ENCODE data around the gene STK32A. TPM values are rescaled to one million over a fixed set of nuclear protein-coding genes. Genes with fewer than 3 reads are reported as not detected.
"Not testable (repeated sequence)": the region's sequence is repeated elsewhere in the genome, so short reads cannot be mapped to it uniquely, and the experiment has no call there.

Gene STK32A
- polyA plus RNA-seq, 3 donors, result 12.2 to 17.9 (median 16.2) TPM

GRCh38 chr5:147240266-147240985 lies 5.6 kb downstream of the STK32A start:
- DNase-seq (ENCODE audit: extremely low read depth in 1 of 11, low read depth in 9 of 11, low spot score in 4 of 11), result no peak

DNA sequence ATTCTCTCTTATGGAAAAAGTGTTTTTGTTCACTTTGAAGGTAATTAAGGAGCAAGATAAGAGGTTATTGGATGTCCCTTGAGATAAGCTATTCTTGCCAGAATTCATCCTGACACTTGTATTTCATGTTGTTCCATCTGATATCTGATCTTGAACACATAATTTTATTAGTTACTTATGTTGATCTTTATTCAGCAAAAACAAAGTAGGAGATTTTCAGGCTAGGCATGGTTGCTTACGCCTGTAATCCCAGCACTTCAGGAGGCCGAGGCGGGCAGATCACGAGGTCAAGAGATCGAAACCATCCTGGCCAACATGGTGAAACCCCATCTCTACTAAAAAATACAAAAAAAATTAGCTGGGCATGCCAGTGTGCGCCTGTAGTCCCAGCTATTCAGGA lies 8.4 kb downstream of the STK32A start:
- not testable (repeated sequence) for DNase-seq (ENCODE audit: extremely low read depth in 1 of 11, low read depth in 9 of 11, low spot score in 4 of 11)

DNA sequence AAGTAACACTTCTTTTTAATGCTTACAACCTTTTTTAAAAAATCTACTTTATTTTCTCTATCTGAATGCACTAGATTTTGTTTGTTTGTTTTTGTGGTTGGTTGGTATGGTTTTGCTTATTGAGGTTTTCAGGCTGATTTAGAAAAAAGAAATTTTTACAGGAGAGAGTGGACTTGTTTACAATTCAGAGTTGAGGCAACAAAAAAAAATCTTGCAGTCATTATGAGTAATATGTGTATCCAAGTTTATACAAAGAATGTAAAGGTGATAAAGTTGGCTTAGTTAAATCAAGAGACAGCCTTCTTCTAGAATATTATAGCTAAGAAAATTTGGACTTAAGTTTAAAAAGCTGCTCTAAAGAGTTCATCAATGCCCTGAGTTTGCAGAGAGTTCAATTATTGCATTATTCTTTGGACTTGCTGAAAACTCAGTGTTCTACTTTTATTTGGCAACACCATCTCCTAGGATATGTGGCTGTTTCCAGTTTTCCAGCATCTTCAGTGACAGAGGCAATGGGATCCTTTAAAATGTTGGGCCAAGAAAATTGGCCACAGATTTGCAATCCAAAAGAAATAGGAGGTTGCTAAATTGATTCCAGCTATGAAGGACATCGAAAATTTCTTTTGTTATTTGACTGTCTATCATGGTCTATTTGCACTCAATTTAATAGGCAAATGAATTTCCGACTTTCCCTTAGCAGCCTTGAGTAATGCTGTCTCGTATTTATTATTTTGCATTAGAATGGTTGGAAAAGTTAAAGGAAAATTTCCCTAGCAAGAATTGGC lies 10.7 kb downstream of the STK32A start:
- DNase-seq (ENCODE audit: extremely low read depth in 1 of 11, low read depth in 9 of 11, low spot score in 4 of 11), result no peak

DNA sequence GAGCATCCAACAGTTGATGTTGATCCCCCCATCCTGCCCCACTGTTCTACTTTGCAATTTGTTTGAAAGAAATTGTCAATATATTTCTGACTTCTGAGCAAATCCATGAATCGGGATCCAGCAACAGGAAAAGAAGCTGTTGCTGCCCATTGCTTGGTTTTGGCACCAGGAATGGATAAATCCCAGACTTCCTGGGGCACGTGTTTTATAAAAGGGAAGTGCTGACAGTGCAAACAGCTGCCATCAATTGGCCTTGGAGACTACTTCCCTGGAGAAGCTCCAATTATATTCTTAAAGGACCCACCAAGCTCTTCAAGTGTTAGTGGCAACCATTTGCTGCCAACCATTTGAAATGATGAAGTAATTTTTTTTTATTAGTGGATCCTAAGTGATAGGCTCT lies 13.7 kb downstream of the STK32A start:
- DNase-seq (ENCODE audit: extremely low read depth in 1 of 11, low read depth in 9 of 11, low spot score in 4 of 11), result no peak

DNA sequence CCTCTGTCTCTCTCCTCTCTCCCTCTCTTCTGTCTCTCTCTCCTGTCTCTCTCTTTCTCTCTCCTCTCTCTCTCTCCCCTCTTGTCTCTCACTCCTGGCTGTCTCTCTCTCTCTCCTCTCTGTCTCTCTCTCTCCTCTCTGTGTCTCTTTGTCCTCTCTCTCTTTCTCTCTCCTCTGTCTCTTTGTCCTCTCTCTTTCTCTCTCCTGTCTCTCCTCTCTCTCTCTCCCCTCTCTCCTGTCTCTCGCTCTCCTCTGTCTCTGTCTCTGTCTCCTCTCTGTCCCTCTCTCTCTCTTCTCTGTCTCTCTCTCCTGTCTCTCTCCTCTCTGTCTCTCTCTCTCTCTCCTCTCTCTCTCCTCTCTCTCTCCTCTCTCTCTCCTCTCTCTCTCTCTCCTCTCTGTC lies 25.0 kb downstream of the STK32A start:
- no peak for DNase-seq (ENCODE audit: extremely low read depth in 1 of 11, low read depth in 9 of 11, low spot score in 4 of 11)

DNA sequence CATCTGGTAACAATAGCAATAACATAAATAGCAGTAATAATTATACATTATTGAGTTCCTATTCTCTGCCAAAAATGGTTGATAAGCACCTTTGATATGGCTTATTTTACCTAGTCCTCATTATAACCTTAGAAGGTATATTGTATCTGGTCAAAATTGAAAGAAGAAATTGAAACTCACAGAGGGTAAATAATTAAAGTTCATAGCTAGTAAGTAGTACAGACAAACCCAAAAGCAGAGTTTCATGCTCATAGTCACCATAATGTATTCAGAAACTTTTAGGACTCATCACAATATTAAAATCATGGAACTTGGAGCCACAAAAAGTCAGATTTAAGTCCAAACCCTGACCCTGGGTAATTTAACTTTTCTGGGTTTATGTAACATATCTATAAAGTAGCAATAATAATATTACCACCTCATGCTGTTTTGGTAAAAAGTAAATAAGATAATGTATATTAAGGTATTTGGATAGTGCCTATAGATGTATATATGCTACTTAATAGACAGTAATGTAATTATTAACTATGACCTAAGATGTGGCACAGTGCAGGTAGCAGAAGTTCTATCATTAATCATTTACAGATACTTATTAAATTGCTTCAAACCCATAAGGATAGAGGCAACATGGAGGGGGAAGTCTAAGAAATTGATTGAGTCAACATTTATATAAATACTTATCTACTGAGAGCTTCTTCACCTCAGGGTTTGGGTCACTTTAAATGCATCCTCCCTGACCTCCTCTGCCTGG lies 32.4 kb downstream of the STK32A start:
- DNase-seq (ENCODE audit: extremely low read depth in 1 of 11, low read depth in 9 of 11, low spot score in 4 of 11), result no peak

DNA sequence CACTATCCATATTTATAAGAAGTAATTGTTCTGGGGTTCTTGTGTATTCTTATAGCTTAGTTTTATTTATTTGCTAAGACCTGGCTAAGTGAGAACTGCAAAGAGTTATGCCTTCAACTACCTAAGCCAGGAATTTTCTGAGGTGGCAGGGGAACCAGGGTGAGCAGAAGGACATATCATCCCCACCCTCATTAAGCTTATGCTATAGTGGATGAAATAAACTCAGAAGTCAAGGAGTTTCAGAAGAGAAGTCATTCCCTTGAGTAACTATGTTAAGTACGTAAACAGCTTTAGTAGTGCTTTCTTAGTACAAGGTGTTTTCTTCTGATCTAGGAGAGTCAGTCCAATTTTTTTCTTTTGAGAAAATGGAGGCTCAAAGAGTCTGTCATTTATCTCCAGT lies 41.7 kb downstream of the STK32A start:
- DNase-seq (ENCODE audit: extremely low read depth in 1 of 11, low read depth in 9 of 11, low spot score in 4 of 11), result no peak

DNA sequence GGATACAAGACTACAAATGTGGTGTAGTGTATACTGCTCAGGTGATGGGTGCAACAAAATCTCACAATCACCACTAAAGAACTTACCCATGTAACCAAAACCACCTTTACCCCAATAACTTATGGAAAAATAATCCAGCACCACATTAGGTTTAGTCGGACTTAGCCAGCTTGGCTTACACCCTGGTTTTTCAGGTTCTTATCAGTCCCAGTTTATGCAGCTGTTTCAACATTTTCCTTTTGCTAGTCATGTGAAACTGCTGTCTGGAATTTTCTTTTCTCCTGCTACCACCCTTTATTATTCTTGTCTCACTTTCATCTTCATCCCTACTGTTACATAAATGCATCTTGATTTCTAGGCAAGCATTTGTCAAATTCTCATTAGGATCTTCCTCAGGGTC lies 51.5 kb downstream of the STK32A start:
- no peak for DNase-seq (ENCODE audit: extremely low read depth in 1 of 11, low read depth in 9 of 11, low spot score in 4 of 11)

DNA sequence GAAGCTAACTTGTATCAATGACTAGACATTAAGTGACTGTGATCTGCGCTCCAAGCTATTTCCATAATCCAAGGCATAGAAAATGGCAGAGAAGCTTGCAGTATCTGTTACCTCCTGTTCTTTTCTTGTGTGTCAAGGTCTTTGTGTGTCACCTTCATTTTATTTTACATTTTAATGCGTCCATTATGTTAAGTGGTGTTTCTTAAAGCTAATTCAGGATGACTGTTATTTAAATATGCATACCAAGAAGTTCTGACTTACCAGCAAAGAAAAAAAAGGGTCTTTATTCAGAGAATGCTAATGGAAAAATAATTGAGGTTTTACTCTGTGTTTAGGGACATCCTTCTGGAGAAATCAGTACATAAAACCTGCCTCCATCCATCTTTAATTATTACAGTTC lies 52.3 kb downstream of the STK32A start:
- DNase-seq (ENCODE audit: extremely low read depth in 1 of 11, low read depth in 9 of 11, low spot score in 4 of 11), result no peak

- DNase-seq (ENCODE audit: extremely low read depth in 1 of 11, low read depth in 9 of 11, low spot score in 4 of 11), result no peak
Measured at GRCh38 chr5:147290261-147290660, 55.4 kb downstream of the STK32A start.

DNA sequence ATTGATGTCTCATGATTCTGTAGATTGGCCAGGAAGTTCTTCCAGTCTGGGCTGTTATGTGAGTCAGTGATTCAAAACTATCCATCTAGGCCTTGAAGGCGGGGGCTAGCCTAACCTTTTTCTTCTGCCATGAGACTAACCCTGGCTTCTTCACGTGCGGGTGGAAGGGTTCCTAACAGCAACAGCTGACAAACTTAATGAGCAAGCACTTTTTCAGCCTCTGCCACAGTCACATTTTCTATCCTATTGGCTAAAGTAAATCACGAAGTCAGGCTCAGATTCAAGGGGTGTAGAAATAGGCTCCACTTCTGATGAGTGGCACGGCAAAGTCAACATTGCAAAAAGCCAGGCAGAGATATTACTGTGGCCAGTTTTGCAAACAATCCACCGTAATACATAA lies 68.4 kb downstream of the STK32A start:
- no peak for DNase-seq (ENCODE audit: extremely low read depth in 1 of 11, low read depth in 9 of 11, low spot score in 4 of 11)

- DNase-seq (ENCODE audit: extremely low read depth in 1 of 11, low read depth in 9 of 11, low spot score in 4 of 11), result no peak
Measured at GRCh38 chr5:147303976-147304375, 69.2 kb downstream of the STK32A start.

GRCh38 chr5:147305147-147305546 lies 70.3 kb downstream of the STK32A start:
- DNase-seq (ENCODE audit: extremely low read depth in 1 of 11, low read depth in 9 of 11, low spot score in 4 of 11), result no peak

DNA sequence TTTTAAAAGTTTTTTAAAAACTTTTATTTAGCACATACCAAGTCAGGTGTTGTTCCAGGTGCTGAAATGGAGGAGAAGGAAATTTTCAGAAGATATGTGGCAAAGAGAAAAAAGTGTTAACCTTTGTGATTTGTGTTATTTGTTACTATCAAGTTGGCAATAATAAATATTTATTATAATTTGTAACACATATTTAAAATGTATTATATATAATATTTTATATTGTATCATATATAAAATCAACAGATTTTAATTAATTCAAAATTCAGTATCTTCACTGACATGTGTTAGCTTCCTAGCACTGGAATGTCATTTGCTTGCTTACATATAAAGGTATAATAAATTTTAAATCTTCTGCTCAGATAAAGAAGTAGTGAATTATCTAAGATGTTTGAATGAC lies 71.5 kb downstream of the STK32A start:
- no peak for DNase-seq (ENCODE audit: extremely low read depth in 1 of 11, low read depth in 9 of 11, low spot score in 4 of 11)

- no peak for DNase-seq (ENCODE audit: extremely low read depth in 1 of 11, low read depth in 9 of 11, low spot score in 4 of 11)
Measured at GRCh38 chr5:147307170-147307569, 72.3 kb downstream of the STK32A start.

- no peak for DNase-seq (ENCODE audit: extremely low read depth in 1 of 11, low read depth in 9 of 11, low spot score in 4 of 11)
Measured at GRCh38 chr5:147309621-147310020, 74.8 kb downstream of the STK32A start.

GRCh38 chr5:147310059-147310704 lies 75.4 kb downstream of the STK32A start:
- DNase-seq (ENCODE audit: extremely low read depth in 1 of 11, low read depth in 9 of 11, low spot score in 4 of 11), result no peak

DNA sequence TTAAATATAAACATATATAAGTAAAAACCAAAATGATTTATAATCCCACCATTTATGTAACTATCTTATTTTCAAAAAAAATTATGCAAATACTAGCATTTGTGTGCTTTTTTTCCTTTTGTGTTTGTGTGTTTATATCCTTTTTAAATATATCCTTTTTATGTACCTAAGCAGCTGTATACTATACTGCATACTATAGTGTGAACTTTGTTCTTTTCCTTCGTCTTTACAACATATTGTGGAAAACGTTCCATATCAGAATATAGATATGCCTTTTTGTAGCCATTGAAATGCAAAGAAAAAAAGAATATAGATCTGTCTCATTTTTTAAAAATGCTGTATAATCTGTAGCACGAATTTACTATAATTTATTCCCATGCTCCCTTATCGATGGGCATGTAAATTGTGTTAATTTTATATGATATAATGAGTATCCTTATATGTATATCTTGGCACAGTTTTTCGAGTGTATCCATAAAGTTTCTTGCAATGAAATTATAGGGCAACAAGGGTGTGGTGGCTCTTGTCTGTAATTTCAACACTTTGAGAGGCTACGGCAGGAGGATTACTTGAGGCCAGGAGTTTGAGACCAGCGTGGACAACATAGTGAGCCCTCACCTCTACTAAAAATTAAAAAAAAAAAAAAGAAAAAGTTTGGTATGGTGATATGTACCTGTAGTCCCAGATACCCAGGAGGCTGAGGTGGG lies 83.3 kb downstream of the STK32A start:
- DNase-seq (ENCODE audit: extremely low read depth in 1 of 11, low read depth in 9 of 11, low spot score in 4 of 11), result no peak

- DNase-seq (ENCODE audit: extremely low read depth in 1 of 11, low read depth in 9 of 11, low spot score in 4 of 11), result no peak
Measured at GRCh38 chr5:147321569-147321968, 86.7 kb downstream of the STK32A start.
